ENCODE results near the gene CRKL.

DNA sequence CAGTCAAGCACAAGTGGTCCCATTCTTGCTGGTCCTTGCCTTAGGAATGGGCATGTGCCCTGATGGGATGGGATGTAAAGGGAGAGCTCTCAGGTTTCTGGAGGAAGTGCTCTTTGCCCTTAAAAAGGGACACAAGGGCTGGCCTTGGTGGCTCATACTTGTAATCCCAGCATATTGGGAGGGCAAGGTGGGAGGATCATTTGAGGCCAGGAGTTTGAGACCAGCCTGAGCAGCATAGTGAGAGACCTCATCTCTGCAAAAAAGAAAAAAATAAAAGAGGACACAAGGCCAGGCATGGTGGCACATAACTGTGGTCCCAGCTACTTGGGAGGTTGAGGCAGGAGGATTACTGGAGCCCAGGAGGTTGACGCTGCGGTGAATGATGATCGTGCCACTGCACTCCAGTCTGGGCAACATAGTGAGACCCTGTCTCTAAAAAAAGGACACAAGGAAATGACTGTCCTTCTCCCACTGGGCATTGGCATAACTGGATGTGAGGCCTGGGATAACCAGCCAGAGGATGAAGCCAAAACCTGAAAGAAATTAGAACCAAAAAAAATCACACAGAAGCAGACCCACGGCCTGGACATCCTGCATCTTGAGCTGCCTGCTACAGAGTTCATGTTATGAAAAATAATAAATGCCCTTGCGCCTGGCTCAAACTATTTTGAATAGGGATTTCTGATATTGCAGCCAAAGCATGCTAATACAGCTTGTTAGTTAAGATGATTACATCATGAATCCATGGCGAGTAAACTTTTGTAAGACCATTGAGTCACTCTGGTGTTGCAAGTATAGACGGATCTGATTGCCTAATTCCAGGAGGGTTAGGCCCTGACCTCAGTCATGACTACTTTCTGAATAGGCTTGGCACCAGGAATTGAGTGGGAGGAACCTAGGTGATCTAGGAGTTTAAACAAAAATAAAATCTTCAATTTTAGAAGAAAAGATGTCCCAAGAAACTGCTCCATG lies 12.9 kb upstream of the CRKL start:
- no peak for TF ChIP-seq CTCF (IDR thresholded peaks at IDR 0.05; ENCODE audit: low read depth, low read length)
- no peak for TF ChIP-seq EZH2phosphoT487 (IDR thresholded peaks at IDR 0.05; ENCODE audit: low read depth)
